ENCODE data around the gene ATP8A1.

ATP8A1 gene

DNA sequence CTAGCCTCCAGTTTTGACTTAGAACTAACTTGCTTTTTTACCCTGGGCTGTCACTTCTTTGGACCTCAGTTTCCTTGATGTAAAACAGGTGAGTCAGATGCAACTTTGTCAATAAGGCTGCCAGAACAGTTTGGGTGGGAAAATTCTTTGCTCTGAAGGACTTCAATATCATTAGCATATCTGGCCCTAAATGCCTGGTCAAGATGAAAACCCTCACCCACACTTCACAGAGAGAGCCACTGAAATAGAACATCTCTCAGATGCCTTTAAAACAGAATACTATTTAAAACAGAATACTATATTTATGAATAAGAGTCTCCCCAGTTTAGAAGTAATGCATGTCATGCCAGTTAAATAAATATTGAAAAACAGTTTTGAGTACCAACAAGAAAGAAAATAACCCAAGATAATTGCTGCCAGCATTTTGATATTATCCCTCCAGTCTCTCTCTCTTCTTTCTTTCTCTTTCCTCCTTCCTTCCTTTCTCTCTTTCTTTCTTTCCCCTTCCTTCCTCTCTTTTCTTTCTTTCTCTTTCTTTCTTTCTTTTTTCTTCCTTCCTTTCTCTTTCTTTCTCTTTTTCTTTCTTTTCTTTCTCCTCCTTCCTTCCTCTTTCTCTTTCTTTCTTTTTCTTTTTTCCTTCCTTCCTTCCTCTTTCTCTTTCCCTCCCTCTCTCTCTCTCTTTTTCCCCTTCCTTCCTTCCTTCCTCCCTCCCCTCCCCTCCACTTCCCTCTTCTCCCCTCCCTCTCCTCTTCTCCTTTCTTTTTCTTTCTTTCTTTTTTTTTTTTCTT is 292.4 kb downstream of the ATP8A1 start:
- DNase-seq (ENCODE audit: low read depth in 2 of 2) = no peak

DNA sequence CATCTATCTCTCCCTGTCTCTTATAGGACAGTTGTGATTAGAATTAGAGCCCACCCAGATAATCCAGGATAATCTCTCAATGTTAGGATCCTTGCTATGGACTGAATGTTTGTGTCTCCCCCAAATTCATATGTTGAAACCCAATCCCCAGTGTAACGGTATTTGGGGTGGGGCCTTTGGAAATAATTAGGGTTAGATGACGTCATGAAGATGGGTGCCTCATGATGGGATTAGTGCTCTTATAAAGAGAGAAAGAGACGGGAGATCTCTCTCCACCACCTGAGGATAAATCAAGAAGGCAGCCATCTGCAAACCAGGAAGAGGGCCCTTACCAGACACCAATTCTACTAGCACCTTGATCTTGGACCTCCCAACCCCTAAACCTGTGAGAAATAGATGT is 293.3 kb downstream of the ATP8A1 start:
- DNase-seq (ENCODE audit: low read depth in 2 of 2) = no peak

DNA sequence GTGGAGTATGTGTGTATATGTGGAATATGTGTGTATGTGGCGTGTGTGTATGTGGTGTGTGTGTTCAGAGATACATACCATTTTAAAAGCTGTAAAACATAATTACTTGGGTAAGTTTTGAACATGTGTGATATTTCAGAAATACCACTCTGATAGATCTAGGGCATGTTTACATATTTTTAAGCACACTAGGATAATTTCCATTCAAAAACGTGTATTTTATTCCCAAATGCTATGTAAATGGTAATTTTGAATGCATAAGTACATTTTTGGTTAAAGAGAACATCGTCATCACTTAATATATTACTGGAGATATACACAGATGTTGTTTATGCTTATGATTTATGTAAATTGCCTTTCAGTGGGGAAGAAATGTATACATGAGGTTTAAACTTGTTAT is 294.3 kb downstream of the ATP8A1 start:
- DNase-seq (ENCODE audit: low read depth in 2 of 2) = no peak

DNA sequence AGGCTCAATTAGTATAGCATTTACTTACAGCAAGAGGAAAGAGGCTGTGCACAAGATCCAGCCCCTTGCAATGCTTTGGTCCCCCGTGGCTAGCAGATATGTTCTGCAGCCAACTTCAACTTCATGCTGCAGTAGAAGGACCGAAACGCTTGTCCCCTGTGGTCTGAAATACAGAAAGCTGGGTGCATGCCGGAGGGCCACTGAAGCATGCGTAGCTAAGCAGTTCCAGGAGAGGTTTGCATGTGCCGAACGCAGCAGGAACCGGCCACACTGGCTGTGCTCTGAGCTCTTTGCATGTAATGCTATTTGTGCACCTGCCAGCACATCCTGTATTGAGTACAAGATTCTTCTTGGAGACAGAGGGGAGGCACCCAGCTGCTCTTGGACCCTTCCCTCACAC is 295.4 kb downstream of the ATP8A1 start:
- DNase-seq (ENCODE audit: low read depth in 2 of 2) = no peak

DNA sequence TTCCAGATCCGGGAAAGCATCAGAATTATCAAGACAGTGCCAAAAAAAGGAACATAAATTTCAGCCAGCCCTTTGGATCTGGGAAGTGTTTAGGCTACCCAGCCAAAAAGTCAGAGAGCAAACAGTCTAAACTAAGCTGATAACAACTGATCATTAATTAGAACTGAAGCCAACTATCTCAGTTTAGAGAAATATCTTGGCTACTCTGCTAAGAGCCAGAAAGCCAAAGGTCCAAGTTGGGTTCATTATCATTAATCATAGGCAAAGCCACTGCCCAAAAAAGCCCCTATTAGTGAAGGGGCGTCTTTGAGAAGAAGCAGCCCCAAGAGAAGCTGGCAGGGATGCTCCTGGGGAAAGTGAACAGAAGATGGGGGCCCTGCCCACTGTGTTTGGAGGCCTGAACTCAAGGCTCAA is 296.6 kb downstream of the ATP8A1 start:
- DNase-seq (ENCODE audit: low read depth in 2 of 2) = no peak

DNA sequence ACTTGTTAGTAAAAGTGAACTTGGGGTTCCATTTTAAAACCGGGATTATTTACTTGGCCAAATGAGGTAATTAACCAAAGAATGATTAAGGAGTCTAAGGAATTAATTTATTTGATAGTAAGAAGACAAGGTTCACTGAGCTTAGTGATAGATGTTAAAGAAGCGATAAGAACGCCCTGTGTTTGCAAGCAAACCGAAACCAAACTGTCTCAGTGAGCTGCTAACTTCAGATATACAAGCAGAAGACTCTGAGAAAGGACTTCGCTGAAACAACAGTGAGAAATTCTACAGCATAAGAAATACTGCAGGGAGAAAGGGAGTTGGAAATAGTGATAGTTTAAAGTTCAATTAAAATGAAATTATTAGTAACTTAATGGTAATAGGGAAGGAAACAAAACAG is 297.2 kb downstream of the ATP8A1 start:
- no peak for DNase-seq (ENCODE audit: low read depth in 2 of 2)

Data from activated CD8-positive, alpha-beta memory T cell treated with anti-CD3 and anti-CD28 coated beads for 4 hours (primary cell).